Activated naive CD4-positive, alpha-beta T cell treated with Interleukin-2 at 50 U/mL for 16 hours (primary cell): ENCODE measurements around the gene AQP3.
"Not testable (repeated sequence)": the region's sequence is repeated elsewhere in the genome, so short reads cannot be mapped to it uniquely, and the experiment has no call there.

Source experiments
- DNase-seq: peaks from one replicate; pipeline ENCODE4 v3.0.0-alpha.2; 2020

The AQP3 gene

GRCh38 chr9:33464045-33464636 lies 16.7 kb upstream of the AQP3 start:
- DNase-seq = no peak

GRCh38 chr9:33463151-33463550 lies 15.8 kb upstream of the AQP3 start:
- DNase-seq = no peak

- DNase-seq = no peak
Measured at GRCh38 chr9:33461492-33461891, 14.1 kb upstream of the AQP3 start.

GRCh38 chr9:33460854-33461253 lies 13.5 kb upstream of the AQP3 start:
- DNase-seq = no peak

- no peak for DNase-seq
Measured at GRCh38 chr9:33459115-33459514, 11.7 kb upstream of the AQP3 start.

- peak; percentile 70 for DNase-seq
Measured at GRCh38 chr9:33458444-33458843, 11.1 kb upstream of the AQP3 start.

- DNase-seq = no peak
Measured at GRCh38 chr9:33455945-33456344, 8.6 kb upstream of the AQP3 start.

GRCh38 chr9:33455456-33455855 lies 8.1 kb upstream of the AQP3 start:
- not testable (repeated sequence) for DNase-seq

GRCh38 chr9:33454661-33455026 lies 7.3 kb upstream of the AQP3 start:
- DNase-seq = not testable (repeated sequence)

- DNase-seq = no peak
Measured at GRCh38 chr9:33453999-33454660, 6.7 kb upstream of the AQP3 start.

- DNase-seq = no peak
Measured at GRCh38 chr9:33453286-33453860, 6.0 kb upstream of the AQP3 start.

GRCh38 chr9:33452828-33453271 lies 5.5 kb upstream of the AQP3 start:
- peak; percentile 58 for DNase-seq

GRCh38 chr9:33450621-33451146 lies 3.3 kb upstream of the AQP3 start:
- DNase-seq = no peak

GRCh38 chr9:33449715-33450114 lies 2.3 kb upstream of the AQP3 start:
- no peak for DNase-seq

- no peak for DNase-seq
Measured at GRCh38 chr9:33447799-33448553, 583 bp upstream of the AQP3 start.

GRCh38 chr9:33446240-33446945 lies 1.0 kb downstream of the AQP3 start:
- peak; percentile 61 for DNase-seq

GRCh38 chr9:33445389-33446239 lies 1.8 kb downstream of the AQP3 start:
- DNase-seq = no peak

GRCh38 chr9:33443464-33444154 lies 3.8 kb downstream of the AQP3 start:
- no peak for DNase-seq

GRCh38 chr9:33443047-33443446 lies 4.3 kb downstream of the AQP3 start:
- no peak for DNase-seq

GRCh38 chr9:33442125-33442524 lies 5.3 kb downstream of the AQP3 start:
- no peak for DNase-seq

- no peak for DNase-seq
Measured at GRCh38 chr9:33440609-33441008, 6.8 kb downstream of the AQP3 start.
